ENCODE results near the gene CD200R1. TPM values are rescaled to one million over a fixed set of nuclear protein-coding genes. Genes with fewer than 3 reads are reported as not detected.

CD200R1 gene
- total and polyA plus RNA-seq, 9 of the 15 experiments (the other 6 are each of a cell fraction or from before 2014, with no cell fraction given): 0.04 to 0.23 (median 0.09) TPM; not detected in 5

DNA sequence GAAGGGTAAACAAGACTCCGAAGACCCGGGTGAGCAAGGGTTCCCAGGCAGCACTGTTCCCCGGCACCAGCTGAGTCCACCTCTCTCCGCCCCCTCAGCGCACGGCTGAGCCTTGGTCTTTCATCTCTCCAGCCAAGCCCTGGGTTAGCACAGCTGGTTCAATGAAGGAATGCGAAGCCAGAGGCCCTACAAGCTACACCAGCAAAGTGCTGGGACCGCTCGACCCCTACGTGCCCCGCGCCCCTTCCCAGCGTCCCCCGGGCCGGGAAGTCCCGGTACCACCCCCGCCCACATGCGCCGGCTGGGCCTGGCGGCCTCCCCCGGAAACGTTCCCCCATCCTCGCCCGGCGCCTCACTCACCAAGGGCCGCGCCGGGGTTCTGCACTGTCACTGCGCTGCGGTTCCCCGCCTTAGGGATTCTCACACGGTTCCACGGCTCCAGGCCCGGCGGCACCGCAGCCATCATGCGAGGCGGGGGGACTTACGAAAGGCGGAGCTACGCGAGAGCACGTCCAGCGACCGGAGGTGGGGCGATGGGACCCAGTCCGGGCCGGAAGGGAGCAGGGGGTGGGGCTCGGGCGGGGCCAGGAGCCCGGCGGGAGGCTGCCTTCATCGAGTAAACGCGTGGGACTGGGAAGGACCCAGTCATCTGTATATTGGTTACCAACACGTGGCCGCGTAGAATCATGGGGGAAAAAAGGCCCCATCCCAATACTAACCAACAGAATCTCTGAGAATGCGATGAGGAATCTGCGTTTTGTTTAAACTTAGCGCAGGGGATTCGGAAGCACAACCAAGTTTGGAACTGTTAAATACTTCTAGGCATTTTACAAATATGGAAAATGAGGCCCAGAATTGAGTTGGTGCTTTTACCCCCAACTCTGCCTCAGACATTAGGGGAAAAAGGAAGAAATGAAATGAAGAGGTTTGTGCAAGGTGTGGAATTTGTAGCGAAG lies 44.6 kb upstream of the CD200R1 start (continued):
- TF ChIP-seq CBX1 (IDR thresholded peaks at IDR 0.05; ENCODE audit: low read depth) (no peak), L3MBTL2 (IDR thresholded peaks at IDR 0.05) (peak; percentile 97), MAFK (IDR thresholded peaks at IDR 0.05; ENCODE audit: low read length) (no peak), SUPT5H (IDR thresholded peaks at IDR 0.05) (peak; percentile 75), SRF (CRISPR knock-in tag; IDR thresholded peaks at IDR 0.05) (no peak), PHF21A (IDR thresholded peaks at IDR 0.05; ENCODE audit: borderline replicate concordance, low read depth) (no peak), BACH1 (tag; IDR thresholded peaks at IDR 0.05) (no peak), ZEB2 (IDR thresholded peaks at IDR 0.05) (no peak), MCM3 (IDR thresholded peaks at IDR 0.05) (no peak), RFX7 (CRISPR knock-in tag; IDR thresholded peaks at IDR 0.05) (no peak), CBX8 (IDR thresholded peaks at IDR 0.05; ENCODE audit: borderline replicate concordance, extremely low read depth, low read depth, low read length, poor library complexity, severe bottlenecking) (no peak), MAFF (IDR thresholded peaks at IDR 0.05; ENCODE audit: low read length) (no peak), HSF4 (CRISPR knock-in tag; IDR thresholded peaks at IDR 0.05; ENCODE audit: borderline replicate concordance) (no peak)
- TF ChIP-seq, protein P1, sequence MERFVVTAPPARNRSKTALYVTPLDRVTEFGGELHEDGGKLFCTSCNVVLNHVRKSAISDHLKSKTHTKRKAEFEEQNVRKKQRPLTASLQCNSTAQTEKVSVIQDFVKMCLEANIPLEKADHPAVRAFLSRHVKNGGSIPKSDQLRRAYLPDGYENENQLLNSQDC (CRISPR knock-in tag; IDR thresholded peaks at IDR 0.05): no peak
- TF ChIP-seq, protein P2, sequence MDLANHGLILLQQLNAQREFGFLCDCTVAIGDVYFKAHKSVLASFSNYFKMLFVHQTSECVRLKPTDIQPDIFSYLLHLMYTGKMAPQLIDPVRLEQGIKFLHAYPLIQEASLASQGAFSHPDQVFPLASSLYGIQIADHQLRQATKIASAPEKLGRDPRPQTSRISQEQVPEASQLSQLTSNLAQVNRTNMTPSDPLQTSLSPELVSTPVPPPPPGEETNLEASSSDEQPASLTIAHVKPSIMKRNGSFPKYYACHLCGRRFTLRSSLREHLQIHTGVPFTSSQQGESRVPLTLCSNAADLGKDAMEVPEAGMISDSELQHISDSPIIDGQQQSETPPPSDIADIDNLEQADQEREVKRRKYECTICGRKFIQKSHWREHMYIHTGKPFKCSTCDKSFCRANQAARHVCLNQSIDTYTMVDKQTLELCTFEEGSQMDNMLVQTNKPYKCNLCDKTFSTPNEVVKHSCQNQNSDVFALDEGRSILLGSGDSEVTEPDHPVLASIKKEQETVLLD (IDR thresholded peaks at IDR 0.05): no peak
- TF ChIP-seq, protein P3, sequence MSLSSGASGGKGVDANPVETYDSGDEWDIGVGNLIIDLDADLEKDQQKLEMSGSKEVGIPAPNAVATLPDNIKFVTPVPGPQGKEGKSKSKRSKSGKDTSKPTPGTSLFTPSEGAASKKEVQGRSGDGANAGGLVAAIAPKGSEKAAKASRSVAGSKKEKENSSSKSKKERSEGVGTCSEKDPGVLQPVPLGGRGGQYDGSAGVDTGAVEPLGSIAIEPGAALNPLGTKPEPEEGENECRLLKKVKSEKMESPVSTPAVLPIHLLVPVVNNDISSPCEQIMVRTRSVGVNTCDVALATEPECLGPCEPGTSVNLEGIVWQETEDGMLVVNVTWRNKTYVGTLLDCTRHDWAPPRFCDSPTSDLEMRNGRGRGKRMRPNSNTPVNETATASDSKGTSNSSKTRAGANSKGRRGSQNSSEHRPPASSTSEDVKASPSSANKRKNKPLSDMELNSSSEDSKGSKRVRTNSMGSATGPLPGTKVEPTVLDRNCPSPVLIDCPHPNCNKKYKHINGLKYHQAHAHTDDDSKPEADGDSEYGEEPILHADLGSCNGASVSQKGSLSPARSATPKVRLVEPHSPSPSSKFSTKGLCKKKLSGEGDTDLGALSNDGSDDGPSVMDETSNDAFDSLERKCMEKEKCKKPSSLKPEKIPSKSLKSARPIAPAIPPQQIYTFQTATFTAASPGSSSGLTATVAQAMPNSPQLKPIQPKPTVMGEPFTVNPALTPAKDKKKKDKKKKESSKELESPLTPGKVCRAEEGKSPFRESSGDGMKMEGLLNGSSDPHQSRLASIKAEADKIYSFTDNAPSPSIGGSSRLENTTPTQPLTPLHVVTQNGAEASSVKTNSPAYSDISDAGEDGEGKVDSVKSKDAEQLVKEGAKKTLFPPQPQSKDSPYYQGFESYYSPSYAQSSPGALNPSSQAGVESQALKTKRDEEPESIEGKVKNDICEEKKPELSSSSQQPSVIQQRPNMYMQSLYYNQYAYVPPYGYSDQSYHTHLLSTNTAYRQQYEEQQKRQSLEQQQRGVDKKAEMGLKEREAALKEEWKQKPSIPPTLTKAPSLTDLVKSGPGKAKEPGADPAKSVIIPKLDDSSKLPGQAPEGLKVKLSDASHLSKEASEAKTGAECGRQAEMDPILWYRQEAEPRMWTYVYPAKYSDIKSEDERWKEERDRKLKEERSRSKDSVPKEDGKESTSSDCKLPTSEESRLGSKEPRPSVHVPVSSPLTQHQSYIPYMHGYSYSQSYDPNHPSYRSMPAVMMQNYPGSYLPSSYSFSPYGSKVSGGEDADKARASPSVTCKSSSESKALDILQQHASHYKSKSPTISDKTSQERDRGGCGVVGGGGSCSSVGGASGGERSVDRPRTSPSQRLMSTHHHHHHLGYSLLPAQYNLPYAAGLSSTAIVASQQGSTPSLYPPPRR (CRISPR knock-in tag; IDR thresholded peaks at IDR 0.05; ENCODE audit: borderline replicate concordance): no peak
- TF ChIP-seq, protein P4, sequence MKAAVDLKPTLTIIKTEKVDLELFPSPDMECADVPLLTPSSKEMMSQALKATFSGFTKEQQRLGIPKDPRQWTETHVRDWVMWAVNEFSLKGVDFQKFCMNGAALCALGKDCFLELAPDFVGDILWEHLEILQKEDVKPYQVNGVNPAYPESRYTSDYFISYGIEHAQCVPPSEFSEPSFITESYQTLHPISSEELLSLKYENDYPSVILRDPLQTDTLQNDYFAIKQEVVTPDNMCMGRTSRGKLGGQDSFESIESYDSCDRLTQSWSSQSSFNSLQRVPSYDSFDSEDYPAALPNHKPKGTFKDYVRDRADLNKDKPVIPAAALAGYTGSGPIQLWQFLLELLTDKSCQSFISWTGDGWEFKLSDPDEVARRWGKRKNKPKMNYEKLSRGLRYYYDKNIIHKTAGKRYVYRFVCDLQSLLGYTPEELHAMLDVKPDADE (conservative IDR thresholded peaks at IDR 0.05; ENCODE audit: control insufficient read depth, low read depth, low read length): no peak
- TF ChIP-seq, protein P5, sequence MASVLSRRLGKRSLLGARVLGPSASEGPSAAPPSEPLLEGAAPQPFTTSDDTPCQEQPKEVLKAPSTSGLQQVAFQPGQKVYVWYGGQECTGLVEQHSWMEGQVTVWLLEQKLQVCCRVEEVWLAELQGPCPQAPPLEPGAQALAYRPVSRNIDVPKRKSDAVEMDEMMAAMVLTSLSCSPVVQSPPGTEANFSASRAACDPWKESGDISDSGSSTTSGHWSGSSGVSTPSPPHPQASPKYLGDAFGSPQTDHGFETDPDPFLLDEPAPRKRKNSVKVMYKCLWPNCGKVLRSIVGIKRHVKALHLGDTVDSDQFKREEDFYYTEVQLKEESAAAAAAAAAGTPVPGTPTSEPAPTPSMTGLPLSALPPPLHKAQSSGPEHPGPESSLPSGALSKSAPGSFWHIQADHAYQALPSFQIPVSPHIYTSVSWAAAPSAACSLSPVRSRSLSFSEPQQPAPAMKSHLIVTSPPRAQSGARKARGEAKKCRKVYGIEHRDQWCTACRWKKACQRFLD (CRISPR knock-in tag; IDR thresholded peaks at IDR 0.05): peak; percentile 52; the same call in 1 of the 2 replicates

Data from K562 (cell line).